ENCODE results near the gene TMEM115.

Gene TMEM115

DNA sequence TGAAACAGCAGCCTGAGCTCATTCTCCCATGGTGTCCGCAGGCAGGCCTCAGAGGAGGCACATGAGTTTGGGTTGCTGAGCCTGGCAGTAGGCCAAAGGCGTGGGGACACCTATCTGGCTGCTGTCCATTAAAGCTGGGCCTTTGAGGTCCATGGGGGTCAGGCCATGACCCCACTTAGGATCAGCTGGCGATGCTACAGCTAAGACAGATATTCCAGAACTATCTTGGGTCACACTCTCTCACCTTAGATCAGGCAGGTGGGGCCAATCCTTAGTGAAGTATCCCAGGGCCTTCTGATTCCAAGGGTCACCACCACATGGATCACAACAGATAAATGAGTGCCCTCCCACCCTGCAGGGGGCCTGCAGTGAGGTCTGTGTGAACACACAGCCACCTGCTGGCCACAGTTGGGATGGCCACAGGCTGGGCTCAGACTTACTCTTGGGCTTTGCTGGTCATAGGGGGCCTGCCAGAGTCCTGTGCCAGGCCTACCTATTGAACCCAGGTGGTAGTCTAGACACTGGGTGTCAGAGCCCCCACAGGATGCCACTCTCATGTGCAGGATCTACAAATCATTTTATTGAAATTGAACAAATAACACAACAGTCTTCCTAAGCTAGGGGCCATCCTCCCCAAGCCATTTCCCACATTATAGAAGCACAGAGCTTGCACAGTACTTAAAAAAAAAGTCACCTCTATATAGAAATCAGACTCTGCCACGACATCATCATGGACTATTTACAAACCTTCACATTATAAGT, 34.8 kb downstream of the TMEM115 start:
- H3K27ac ChIP-seq, result peak overlapping the region; percentile 85
- TF ChIP-seq, protein P1, sequence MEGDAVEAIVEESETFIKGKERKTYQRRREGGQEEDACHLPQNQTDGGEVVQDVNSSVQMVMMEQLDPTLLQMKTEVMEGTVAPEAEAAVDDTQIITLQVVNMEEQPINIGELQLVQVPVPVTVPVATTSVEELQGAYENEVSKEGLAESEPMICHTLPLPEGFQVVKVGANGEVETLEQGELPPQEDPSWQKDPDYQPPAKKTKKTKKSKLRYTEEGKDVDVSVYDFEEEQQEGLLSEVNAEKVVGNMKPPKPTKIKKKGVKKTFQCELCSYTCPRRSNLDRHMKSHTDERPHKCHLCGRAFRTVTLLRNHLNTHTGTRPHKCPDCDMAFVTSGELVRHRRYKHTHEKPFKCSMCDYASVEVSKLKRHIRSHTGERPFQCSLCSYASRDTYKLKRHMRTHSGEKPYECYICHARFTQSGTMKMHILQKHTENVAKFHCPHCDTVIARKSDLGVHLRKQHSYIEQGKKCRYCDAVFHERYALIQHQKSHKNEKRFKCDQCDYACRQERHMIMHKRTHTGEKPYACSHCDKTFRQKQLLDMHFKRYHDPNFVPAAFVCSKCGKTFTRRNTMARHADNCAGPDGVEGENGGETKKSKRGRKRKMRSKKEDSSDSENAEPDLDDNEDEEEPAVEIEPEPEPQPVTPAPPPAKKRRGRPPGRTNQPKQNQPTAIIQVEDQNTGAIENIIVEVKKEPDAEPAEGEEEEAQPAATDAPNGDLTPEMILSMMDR (IDR thresholded peaks at IDR 0.05), result peak; percentile 89
- no peak for TF ChIP-seq ZFX (IDR thresholded peaks at IDR 0.05; ENCODE audit: borderline replicate concordance)

GRCh38 chr3:50323614-50324199, 35.6 kb downstream of the TMEM115 start:
- TF ChIP-seq ZFX (IDR thresholded peaks at IDR 0.05; ENCODE audit: borderline replicate concordance), result no peak
- TF ChIP-seq, protein P1 (IDR thresholded peaks at IDR 0.05), result no peak
- H3K27ac ChIP-seq, result peak overlapping the region; percentile 85

GRCh38 chr3:50323092-50323600, 36.2 kb downstream of the TMEM115 start:
- peak overlapping the region; percentile 85 for H3K27ac ChIP-seq
- TF ChIP-seq ZFX (IDR thresholded peaks at IDR 0.05; ENCODE audit: borderline replicate concordance), result no peak
- TF ChIP-seq, protein P1 (IDR thresholded peaks at IDR 0.05), result no peak

- peak within 1 kb of the TSS; percentile 85 for H3K27ac ChIP-seq
- TF ChIP-seq ZFX (IDR thresholded peaks at IDR 0.05; ENCODE audit: borderline replicate concordance), result no peak
Observed at GRCh38 chr3:50322386-50323091, 36.8 kb downstream of the TMEM115 start, which contains the start of gene HYAL2. HYAL2 (minus strand) TSS chr3:50322745; CDS start chr3:50320489, 2,256 bp downstream.

DNA sequence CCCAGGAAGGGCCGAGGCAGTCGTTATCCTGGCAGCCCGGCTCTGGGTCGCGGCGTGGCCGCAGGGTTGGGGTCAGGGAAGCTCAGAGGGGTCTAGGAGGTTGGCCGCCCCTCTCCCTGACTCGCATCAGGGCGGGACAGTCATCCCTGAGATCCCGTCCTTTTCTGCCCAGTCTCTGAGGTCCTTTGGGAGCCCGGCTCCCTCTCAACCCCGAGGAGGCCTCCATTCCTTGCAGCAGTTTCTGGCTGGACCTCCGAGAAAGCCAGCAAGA, 37.3 kb downstream of the TMEM115 start:
- TF ChIP-seq ZFX (IDR thresholded peaks at IDR 0.05; ENCODE audit: borderline replicate concordance), result no peak
- TF ChIP-seq, protein P1 (IDR thresholded peaks at IDR 0.05), result no peak; the same call in 1 of the 2 replicates
- H3K27ac ChIP-seq, result peak overlapping the region; percentile 85

DNA sequence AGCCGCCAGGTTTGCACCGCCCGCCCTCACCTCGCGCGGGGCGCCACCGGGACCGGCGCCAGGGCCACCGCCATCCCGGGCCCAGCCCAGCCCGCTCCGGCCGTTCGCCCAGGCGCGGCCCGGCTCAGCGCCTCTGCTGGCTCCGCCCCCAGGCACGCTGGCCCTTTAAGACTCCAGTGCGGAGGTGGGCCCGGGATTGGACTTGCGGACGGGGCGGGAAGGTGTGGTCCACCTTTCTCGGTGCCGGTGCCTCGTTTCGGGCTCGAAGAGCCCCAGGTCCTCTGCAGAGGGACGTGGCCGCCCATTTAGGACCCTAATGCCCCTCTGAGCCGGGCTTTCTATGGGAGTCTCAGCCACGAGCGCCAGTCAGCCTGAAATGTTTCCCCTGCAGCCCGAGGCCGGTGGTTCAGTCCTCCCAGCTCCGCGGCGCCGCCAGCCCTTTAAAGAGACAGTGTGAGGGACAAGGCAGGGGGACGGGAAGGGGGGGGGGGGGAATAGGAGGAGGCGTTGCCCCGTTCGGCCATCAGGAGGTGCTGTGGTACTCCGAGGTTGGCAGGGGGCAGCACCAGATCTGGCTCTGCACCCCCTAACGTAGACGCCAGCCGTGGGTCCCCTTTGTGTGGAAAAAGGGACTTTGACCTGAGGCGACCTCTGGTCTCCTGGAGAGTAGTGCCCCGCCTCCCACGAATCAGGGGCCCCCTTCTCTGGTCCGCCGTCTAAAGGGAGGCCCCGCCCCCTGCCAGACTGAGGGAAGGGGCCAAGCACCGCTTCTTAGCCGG, 37.8 kb downstream of the TMEM115 start:
- H3K27ac ChIP-seq, result peak overlapping the region; percentile 85
- TF ChIP-seq, protein P1 (IDR thresholded peaks at IDR 0.05), result peak; percentile 73
- TF ChIP-seq ZFX (IDR thresholded peaks at IDR 0.05; ENCODE audit: borderline replicate concordance), result no peak

GRCh38 chr3:50320853-50321335, 38.4 kb downstream of the TMEM115 start:
- TF ChIP-seq ZFX (IDR thresholded peaks at IDR 0.05; ENCODE audit: borderline replicate concordance), result no peak
- TF ChIP-seq, protein P1 (IDR thresholded peaks at IDR 0.05), result no peak

More at GRCh38 chr3:50320853-50321335, 38.4 kb downstream of the TMEM115 start:
- peak overlapping the region; percentile 85 for H3K27ac ChIP-seq

Data from 22Rv1 (cell line).